Neural crest cell (in vitro differentiated cells): ENCODE data around the gene MICAL3. TPM values are rescaled to one million over a fixed set of nuclear protein-coding genes. Genes with fewer than 3 reads are reported as not detected.
"Not testable (repeated sequence)": the region's sequence is repeated elsewhere in the genome, so short reads cannot be mapped to it uniquely, and the experiment has no call there.

Experiments used
- DNase-seq: peaks from one replicate; pipeline ENCODE4 v3.0.0; 2021; ENCODE audit warnings: low read depth, mixed read lengths, low spot score
- H3K27ac Mint-ChIP-seq: one replicate; pipeline ENCODE4 v1.8.0; 2021; ENCODE audit warnings: mild to moderate bottlenecking, mixed read lengths; ENCODE audit not compliant: unreplicated experiment
- H3K27me3 Mint-ChIP-seq: 2 replicates; pipeline ENCODE4 v1.8.0; 2021; ENCODE audit warnings: low read depth, mild to moderate bottlenecking, mixed read lengths
- H3K36me3 Mint-ChIP-seq: 2 replicates; pipeline ENCODE4 v1.8.0; 2021; ENCODE audit warnings: low read depth, mild to moderate bottlenecking, mixed read lengths
- H3K4me1 Mint-ChIP-seq: 2 replicates; pipeline ENCODE4 v1.8.0; 2021; ENCODE audit warnings: mixed read lengths
- H3K4me3 Mint-ChIP-seq: one replicate; pipeline ENCODE4 v1.8.0; 2021; ENCODE audit warnings: mild to moderate bottlenecking, mixed read lengths
- H3K9me3 Mint-ChIP-seq: 2 replicates; pipeline ENCODE4 v1.8.0; 2021; ENCODE audit warnings: mixed read lengths
- CTCF ChIP-seq: fragments of 200-600 bp; sonication (generic); conservative IDR thresholded peaks from 2 replicates; pipeline ENCODE4 v1.5.0; 2021; ENCODE audit warnings: antibody characterized with exemption, mild to moderate bottlenecking
- total RNA-seq: library from RNA; stranded (reverse); gene quantifications from 2 replicates; pipeline ENCODE4 v1.2.1, GENCODE V29; 2021

MICAL3 gene
- total RNA-seq, 1 donor from 2014 or later, result 84.5 TPM

GRCh38 chr22:17770180-17771077 is 253.9 kb downstream of the MICAL3 start:
- Mint-ChIP-seq H3K27me3 (peaks cover 3% of the 10 kb centered on the region), H3K27ac (no peak overlapping the region), H3K4me1 (peaks cover 20% of the 10 kb centered on the region), H3K36me3 (no peaks in the 10 kb centered on the region), H3K4me3 (no peak overlapping the region), H3K9me3 (no peaks in the 10 kb centered on the region)
- TF ChIP-seq CTCF, result no peak
- DNase-seq, result no peak

- H3K27ac Mint-ChIP-seq, result no peak overlapping the region
- H3K9me3 Mint-ChIP-seq, result no peaks in the 10 kb centered on the region
- H3K4me3 Mint-ChIP-seq, result no peak overlapping the region
- H3K27me3 Mint-ChIP-seq, result no peaks in the 10 kb centered on the region
- no peaks in the 10 kb centered on the region for H3K36me3 Mint-ChIP-seq
- TF ChIP-seq CTCF, result no peak
- DNase-seq, result no peak
- H3K4me1 Mint-ChIP-seq, result peaks cover 16% of the 10 kb centered on the region
These were observed 254.7 kb downstream of the MICAL3 start for GRCh38 chr22:17769716-17770082.

- Mint-ChIP-seq H3K27ac (no peak overlapping the region), H3K36me3 (no peaks in the 10 kb centered on the region), H3K27me3 (no peaks in the 10 kb centered on the region), H3K9me3 (no peaks in the 10 kb centered on the region), H3K4me1 (peaks cover 16% of the 10 kb centered on the region), H3K4me3 (no peak overlapping the region)
- no peak for TF ChIP-seq CTCF
- no peak for DNase-seq
These were observed 255.2 kb downstream of the MICAL3 start for GRCh38 chr22:17769013-17769715.

GRCh38 chr22:17767233-17768065 is 256.9 kb downstream of the MICAL3 start:
- TF ChIP-seq CTCF, result no peak
- Mint-ChIP-seq H3K27ac (no peak overlapping the region), H3K36me3 (no peaks in the 10 kb centered on the region), H3K9me3 (no peaks in the 10 kb centered on the region), H3K27me3 (no peaks in the 10 kb centered on the region), H3K4me1 (peaks cover 5% of the 10 kb centered on the region), H3K4me3 (no peak overlapping the region)
- no peak for DNase-seq

- not testable (repeated sequence) for H3K27me3 Mint-ChIP-seq, H3K4me1 Mint-ChIP-seq, H3K4me3 Mint-ChIP-seq, H3K36me3 Mint-ChIP-seq, H3K27ac Mint-ChIP-seq, H3K9me3 Mint-ChIP-seq, DNase-seq
These were observed 259.5 kb downstream of the MICAL3 start for GRCh38 chr22:17764852-17765251.
